T-helper 1 cell treated with Interleukin-12 subunit alpha and Interleukin-12 subunit beta and Interleukin-4 antibody, amounts not matched to agents 30 ng/mL and 1 ng/mL, for 36 hours (primary cell): Measurements from ENCODE around the gene PHKB. TPM values are rescaled to one million over a fixed set of nuclear protein-coding genes. Genes with fewer than 3 reads are reported as not detected.
"Not testable (repeated sequence)": the region's sequence is repeated elsewhere in the genome, so short reads cannot be mapped to it uniquely, and the experiment has no call there.

Experiments used
- intact Hi-C: fragments of 100-400 bp; cut with micrococcal nuclease; formaldehyde crosslinking; loops from one replicate; pipeline ENCODE4 v1.15.1; 2024
- total RNA-seq: library from RNA; stranded (reverse); gene quantifications from 2 replicates; pipeline ENCODE4 v1.2.3, GENCODE V29; 2022

PHKB gene
- total RNA-seq, 1 donor from 2014 or later, result 48.2 TPM

DNA sequence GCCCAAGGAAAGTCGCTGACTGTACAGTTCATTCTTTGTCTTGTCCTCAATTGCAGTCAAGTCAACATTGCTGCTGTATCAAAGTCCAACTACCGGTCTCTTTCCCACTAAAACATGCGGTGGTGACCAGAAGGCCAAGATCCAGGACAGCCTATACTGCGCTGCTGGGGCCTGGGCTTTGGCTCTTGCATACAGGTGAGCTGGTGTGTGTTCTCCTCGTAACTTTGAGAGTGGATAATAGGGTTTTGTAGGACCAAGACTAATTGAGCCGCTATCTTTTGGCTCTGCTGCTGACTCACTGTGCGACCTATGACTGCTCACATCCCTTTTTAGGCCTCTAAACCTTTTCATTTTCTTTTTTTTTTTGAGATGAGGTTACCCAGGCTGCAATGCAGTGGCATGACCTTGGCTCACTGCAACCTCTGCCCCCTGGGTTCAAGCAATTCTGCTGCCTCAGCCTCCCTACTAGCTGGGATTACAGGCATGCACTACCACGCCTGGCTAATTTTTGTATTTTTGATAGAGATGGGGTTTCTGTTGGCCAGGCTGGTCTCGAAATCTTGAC is 38.7 kb downstream of the PHKB start:
- intact Hi-C loops, result no loop called here

DNA sequence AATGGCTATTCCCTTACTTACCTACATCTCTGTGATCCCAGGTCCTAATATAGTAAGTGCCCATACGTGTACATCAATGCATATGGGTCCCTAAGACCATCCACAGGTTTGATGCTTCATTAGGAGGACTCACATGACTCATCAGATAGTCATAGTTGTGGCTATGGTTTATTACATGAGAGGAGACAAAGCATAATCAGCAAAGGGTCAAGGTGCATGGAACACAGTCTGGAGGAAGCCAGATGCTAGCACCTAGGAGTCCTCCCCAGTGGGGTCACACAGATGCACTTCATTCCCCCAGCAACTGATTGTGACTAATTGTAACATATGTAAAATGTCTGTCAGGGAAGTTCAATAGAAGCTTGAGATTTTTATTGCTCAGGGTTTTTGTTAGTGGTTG is 42.8 kb downstream of the PHKB start:
- intact Hi-C loops, result no loop called here

DNA sequence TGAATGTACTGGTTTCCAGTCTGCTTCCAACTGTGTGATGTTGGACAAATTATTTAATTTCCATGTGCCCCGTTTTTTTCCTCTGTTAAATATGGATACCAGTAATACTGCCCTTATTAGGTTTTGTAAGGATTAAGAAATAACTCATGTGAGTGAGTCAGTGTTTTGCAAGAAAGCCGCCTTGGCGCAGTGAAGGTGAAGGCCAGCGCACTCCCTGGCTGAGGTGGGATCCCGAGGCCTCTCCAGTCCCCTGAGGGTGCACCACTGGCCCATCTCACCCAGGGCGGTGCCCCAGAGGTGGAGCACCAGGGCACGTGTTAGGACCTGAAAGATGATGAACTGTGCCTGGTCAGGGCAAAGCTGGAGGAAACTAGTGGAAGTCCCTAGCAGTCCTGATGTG is 43.5 kb downstream of the PHKB start:
- intact Hi-C loops, result no loop called here

DNA sequence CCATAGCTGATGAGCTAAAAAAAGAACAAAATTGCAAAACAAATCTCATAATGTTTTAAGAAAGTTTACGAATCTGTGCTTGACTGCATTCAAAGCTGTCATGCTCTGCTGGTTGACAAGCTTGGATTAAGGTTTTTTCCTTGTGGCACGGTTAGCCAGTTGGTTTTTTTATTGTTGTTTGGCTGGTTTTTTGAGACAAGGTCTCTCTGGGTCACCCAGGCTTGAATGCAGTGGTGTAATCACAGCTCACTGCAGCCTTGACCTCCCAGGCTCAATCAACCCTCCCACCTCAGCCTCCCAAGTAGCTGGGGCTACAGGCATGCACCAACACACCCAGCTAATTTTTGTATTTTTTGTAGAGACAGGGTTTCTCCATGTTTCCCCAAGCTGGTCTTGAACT is 45.7 kb downstream of the PHKB start:
- intact Hi-C loops, result no loop called here

DNA sequence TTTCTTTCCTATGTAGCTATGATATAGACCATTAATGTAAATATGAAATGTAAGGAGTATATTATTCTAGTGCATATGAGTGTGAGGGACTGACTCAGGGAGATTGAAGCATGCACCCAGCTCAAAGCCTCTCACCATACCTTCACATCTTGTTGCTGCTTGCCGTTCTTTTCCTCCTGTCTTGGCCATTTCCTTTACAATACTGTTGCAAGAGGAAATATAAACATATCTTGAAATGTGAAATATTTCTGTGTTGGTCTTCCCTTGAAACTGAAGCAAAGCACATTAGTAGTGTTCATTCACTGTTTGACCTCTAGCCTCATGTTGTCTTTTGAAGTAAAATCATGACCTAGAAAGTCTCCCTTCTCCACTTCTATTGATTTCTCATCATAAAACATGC is 46.6 kb downstream of the PHKB start:
- intact Hi-C loops, result no loop called here

DNA sequence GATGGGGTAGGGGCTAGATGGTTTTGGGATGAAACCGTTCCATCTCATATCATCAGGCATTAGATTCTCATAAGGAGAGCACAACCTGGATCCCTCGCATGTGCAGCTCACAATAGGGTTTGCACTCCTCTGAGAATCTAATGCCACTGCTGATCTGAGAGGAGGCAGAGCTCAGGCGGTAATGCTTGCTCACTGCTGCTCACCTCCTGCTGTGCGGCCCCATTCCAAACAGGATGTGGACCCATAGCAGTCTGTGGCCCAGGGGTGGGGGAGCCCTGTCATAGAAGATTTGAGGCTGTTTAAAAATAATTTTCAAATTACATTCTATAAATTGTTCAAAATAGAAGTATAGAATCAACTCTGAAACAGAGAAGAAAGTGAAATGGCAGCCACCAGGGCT is 50.8 kb downstream of the PHKB start:
- intact Hi-C loops, result no loop called here

DNA sequence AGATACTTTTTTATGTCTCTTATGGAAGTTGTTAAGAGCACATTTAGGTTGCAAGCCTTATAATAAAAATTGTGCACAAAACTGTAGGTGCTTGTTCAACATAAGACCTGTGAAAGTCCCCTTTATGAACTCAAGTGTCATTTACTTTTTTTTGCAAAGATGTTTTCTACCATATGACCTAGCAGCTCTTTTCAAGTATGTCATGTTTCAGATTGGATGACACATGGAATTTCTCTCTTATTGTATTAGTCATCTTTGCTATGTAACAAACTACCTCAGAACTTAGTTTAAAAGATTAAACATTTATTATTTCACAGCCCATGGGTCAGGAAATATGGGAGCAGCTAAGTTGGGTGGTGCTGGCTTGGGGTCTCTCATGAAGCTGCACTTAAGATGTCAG is 57.9 kb downstream of the PHKB start:
- intact Hi-C loops, result no loop called here

DNA sequence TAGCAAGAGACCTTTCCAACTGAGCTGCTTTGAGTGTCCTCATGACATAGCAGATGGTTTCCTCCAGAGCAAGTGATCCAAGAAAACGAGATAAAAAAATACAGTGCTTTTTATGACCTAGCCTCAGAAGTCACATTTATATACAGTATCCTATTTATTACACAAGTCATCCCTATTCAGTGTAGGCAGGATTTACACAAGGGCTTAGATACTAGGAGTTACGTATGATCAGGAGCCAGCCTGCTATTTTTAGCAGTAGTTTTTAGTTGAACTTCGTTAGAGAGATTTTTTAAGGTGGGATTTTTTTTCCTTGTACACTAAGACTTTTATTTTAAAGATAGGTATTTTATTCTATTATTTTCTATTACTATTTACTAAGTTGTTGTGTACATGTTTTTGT is 58.4 kb downstream of the PHKB start:
- intact Hi-C loops, result no loop called here

DNA sequence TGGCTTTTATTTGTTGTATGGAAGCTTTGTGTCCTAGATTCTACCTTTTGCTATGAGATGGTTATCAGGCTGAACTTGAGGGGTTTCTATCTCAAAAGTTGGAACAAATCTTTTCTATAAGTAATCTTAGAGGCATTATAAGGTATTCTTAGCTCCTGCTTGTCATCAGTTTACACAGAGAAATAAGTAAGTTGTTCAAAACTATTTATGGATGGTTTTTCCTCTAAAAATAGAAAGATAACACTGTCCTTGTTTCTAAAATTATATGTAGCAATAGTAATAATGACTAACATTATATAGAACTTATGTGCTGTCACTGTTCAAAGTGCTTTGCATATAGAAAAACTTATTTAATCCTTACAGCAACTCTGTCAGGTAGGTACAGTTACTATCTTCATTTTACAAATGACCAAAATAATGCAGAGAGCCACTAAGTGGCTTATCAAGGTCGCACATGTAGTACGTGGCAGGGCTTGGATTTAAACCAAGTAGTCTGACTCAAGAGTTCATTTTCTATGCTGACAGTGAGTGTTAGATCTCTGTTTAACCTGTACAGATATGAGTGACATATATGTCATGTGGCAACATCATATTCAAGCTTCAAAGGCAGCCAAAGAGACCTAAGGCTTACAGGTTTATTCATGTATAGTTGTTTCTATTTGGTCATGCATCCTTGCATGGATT is 59.0 kb downstream of the PHKB start:
- intact Hi-C loops, result loop anchor here (5.0 kb wide), 1 partner anchor 378 kb away; the partner anchor contains the start of gene NETO2

DNA sequence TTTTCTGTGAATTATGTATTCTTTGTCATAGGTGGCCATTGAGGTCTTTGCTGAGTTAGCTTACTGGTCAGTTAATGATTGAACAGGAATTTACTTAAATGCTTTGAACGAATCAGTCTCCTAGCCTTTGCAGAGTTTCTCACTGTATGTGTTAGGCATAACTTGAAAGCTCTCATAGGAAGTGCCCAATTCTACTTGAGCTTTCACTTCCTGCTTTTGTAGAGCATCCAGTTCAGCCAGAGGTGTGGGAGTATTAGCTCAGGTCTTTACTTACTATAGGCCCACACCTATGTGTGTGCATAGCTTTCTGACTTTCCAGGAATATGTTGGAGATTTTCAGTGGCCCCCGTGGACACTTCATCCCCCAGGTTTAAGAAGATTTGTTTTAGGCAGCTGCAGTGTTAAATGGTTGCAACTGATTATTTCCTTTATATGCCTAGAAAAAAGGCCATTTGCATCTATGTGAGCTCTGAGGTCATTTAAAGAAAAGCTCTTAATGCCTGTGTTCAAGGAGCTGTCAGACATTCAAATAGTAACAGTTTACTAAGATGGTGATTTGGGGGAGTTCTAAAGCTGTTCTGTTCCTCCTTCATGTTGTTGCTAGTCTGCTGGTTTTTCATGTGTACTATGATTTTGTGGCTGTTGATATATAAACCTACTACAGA is 62.3 kb downstream of the PHKB start:
- intact Hi-C loops, result loop anchor here (5.0 kb wide), 1 partner anchor 381 kb away; the partner anchor contains the start of gene NETO2

DNA sequence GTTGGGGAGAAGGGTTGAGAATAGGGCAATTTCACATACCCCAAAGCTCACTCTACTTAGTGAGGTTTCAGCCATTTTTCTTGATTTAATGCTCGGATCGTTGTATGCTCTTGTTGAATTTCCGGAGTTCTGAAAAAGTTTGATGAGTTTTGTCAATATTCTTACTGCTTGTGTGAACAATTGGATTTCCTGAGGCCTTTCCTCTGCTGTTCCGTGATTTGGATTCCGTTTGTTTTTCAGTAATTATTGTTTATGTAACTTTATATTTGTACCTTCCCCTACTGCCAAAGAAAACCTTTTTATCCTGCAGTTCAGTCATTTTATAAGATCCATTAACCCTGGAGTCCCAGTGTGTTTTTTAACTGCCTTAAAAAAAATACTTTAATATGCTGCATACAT is 62.9 kb downstream of the PHKB start:
- intact Hi-C loops, result loop anchor here (5.0 kb wide), 1 partner anchor 382 kb away; the partner anchor contains the start of gene NETO2

DNA sequence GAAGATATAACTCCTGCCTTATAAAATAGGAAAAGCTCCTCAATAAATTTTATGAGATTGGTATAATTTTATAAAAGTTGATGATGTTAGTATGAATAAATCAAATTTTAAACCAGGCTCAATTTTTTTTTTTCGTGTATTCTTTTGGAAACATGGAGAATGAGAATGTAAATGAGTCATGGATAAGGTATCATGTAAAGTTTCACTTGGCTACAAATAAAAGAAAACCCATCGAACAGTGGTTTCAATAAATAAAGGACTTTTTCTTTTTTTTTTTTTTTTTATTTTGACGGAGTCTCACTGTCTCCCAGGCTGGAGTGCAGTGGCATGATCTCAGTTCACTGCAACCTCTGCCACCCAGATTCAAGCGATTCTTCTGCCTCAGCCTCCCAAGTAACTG is 67.3 kb downstream of the PHKB start:
- intact Hi-C loops, result no loop called here

DNA sequence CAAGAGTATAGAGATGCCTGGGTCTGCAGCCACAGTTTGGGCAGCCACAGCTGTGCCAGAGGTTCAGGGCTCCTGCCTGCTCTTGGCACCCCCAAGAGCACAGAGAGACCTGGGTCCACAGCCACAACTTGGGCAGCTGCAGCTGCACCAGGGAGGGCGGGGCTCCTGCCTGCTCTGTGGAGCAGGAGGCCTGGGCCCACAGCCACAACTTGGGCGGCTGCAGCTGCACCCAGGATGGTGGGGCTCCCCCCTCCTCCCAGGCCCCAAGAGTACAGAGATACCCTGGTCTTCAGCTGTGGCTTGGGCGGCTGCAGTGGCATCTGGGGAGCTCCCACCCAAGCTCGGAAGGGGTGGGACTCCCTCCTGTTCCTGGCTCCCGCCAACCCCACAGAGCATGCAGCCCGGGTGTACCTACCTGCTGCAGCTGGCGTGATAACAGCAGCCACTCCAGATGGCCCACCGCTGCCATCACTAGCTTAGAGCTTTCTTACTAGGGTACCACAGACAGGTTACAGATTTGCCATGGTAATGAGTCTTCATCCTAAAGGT is 72.7 kb downstream of the PHKB start:
- intact Hi-C loops, result no loop called here

DNA sequence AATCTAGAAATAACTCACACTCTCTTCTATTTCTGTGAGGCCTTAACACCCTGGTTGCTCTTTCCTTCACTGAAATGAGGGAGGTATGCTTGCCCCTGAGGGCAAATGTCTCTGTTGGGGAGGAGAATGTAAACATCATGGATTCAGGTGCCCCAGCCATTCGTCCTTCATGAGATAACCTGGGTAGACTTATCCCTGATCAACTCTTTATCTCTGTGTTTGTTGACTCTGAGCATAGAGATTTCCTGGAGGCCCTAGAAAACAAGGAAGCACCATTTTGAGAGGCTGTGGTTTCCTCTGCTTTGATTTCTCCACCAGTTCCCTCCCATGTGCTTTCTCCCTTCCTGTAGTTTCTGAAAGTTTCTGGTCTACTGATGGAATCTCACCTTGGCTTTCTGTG is 77.3 kb downstream of the PHKB start:
- intact Hi-C loops, result no loop called here

DNA sequence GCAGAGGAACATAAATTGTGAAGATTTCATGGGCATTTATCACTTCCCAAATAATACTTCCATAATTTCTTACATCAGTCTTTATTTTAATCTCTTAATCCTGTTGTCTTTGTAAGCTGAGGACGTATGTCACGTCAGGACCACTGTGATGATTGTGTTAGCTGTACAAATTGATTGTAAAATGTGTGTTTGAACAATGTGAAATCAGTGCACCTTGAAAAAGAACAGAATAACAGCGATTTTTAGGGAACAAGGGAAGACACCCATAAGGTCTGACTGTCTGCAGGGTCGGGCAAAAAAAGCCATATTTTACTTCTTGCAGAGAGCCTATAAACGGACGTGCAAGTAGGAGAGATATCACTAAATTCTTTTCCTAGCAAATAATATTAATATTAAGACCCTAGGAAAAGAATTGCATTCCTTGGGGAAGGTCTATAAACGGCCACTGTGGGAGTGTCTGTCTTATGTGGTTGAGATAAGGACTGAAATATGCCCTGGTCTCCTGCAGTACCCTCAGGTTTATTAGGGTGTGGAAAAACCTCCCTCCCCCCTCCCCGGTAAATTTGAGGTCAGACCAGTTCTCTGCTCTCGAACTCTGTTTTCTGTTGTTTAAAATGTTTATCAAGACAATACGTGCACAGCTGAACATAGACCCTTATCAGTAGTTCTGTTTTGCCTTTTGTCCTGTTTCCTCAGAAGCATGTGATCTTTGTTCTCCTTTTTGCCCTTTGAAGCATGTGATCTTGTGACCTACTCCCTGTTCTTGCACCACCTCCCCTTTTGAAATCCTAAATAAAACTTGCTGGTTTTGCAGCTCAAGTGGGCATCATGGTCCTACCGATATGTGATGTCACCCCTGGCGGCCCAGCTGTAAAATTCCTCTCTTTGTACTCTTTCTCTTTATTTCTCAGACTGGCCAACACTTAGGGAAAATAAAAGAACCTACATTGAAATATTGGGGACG is 78.9 kb downstream of the PHKB start:
- intact Hi-C loops, result not testable (repeated sequence)

DNA sequence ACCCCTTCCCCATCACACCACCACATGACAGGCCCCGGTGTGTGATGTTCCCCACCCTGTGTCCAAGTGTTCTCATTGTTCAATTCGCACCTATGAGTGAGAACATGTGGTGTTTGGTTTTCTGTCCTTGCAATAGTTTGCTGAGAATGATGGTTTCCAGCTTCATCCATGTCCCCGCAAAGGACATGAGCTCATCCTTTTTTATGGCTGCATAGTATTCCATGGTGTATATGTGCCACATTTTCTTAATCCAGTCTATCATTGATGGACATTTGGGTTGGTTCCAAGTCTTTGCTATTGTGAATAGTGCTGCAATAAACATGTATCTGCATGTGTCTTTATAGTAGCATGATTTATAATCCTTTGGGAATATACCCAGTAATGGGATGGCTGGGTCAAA is 80.0 kb downstream of the PHKB start:
- intact Hi-C loops, result not testable (repeated sequence)

DNA sequence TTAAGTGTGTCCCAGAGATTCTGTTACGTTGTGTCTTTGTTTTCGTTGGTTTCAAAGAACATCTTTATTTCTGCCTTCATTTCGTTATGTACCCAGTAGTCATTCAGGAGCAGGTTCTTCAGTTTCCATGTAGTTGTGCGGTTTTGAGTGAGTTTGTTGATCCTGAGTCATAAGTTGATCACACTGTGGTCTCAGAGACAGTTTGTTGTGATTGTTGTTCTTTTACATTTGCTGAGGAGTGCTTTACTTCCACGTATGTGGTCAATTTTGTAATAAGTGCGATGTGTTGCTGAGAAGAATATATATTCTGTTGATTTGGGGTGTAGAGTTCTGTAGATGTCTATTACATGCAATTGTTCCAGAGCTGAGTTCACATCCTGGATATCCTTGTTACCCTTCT is 83.1 kb downstream of the PHKB start:
- intact Hi-C loops, result not testable (repeated sequence)

DNA sequence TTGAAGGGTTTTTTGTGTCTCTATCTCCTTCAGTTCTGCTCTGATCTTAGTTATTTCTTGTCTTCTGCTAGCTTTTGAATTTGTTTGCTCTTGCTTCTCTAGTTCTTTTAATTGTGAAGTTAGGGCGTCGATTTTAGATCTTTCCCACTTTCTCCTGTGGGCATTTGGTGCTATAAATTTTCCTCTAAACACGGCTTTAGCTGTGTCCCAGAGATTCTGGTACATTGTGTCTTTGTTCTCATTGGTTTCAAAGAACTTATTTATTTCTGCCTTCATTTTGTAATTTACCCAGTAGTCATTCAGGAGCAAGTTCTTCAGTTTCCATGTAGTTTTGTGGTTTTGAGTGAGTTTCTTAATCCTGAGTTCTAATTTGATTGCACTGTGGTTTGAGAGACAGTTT is 90.1 kb downstream of the PHKB start:
- intact Hi-C loops, result not testable (repeated sequence)

DNA sequence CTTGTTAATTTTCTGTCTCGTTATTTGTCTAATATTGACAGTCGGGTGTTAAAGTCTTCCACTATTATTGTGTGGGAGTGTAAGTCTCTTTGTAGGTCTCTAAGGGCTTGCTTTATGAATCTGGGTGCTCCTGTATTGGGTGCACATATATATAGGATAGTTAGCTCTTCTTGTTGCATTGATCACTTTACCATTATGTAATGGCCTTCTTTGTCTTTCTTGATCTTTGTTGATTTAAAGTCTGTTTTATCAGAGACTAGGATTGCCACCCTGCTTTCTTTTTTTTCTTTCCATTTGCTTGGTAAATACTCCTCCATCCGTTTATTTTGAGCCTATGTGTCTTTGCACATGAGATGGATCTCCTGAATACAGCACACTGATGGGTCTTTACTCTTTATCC is 90.6 kb downstream of the PHKB start:
- intact Hi-C loops, result not testable (repeated sequence)

DNA sequence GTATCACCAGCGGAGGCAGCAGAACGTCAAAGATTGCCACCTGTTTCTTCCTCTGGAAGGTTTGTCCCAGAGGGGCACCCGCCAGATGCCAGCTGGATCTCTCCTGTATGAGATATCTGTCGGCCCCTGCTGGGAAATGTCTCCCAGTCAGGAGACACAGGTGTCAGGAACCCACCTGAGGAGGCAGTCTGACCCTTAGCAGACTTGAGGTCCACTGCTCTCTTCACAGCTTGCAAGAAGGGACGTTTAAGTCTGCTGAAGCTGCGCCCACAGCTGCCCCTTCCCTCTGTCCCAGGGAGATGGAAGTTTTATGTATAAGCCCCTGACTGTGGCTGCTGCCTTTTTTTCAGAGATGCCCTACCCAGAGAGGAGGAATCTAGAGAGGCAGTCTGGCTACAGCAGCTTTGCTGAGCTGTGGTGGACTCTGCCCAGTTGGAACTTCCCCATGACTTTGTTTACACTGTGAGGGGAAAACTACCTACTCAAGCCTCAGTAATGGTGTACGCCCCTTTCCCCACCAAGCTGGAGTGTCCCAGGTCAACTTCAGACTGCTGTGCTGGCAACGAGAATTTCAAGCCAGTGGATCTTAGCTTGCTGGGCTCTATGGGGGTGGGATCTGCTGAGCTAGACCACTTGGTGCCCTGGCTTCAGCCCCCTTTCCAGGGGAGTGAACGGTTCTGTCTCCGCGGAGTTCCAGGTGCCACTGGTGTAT is 92.9 kb downstream of the PHKB start:
- intact Hi-C loops, result no loop called here

DNA sequence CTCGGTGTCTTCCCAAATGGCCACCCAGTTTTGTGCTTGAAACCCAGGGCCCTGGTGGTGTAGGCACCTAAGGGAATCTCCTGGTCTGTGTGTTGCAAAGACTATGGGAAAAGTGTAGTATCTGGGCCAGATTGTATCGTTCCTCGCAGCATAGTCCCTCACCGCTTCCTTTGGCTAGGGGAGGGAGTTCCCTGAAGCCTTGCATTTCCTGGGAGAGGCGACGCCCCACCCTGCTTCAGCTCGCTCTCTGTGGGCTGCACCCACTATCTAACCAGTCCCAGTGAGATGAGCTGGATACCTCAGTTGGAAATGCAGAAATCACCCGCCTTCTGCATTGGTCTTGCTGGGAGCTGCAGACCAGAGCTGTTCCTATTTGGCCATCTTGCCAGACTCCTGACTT is 93.5 kb downstream of the PHKB start:
- intact Hi-C loops, result not testable (repeated sequence)
